ENCODE measurements around the gene FZR1. TPM values are rescaled to one million over a fixed set of nuclear protein-coding genes. Genes with fewer than 3 reads are reported as not detected.

Gene FZR1
- total and polyA plus RNA-seq, 2 experiments from 2014 or later: 16.1 to 39.2 TPM

- peaks cover 14% of the 10 kb centered on the region for H4K20me1 ChIP-seq (replicated peaks; ENCODE audit: insufficient read depth)
- H3K4me3 Mint-ChIP-seq: no peak overlapping the region
- no peaks in the 10 kb centered on the region for H3K9me3 Mint-ChIP-seq
- no peak overlapping the region for H3K4me3 ChIP-seq
- H3K36me3 Mint-ChIP-seq (ENCODE audit: low read depth): no peaks in the 10 kb centered on the region
- H3K79me2 ChIP-seq (replicated peaks; ENCODE audit: insufficient read depth): peaks cover 12% of the 10 kb centered on the region
- H3K4me1 ChIP-seq (ENCODE audit: insufficient read depth): no peaks in the 10 kb centered on the region
- no peaks in the 10 kb centered on the region for H3F3A ChIP-seq (replicated peaks; ENCODE audit: low read depth)
- no peak overlapping the region for H3K4me2 ChIP-seq
- peaks cover 16% of the 10 kb centered on the region for H3K27me3 Mint-ChIP-seq (ENCODE audit: insufficient read depth, low read depth, poor library complexity)
- no peaks in the 10 kb centered on the region for H3K27me3 ChIP-seq (ENCODE audit: insufficient read depth)
- DNase-seq (ENCODE audit: low spot score): no peak
- TF ChIP-seq POLR2AphosphoS5 (IDR thresholded peaks at IDR 0.05; ENCODE audit: low read depth): no peak
- no peak for TF ChIP-seq EZH2phosphoT487 (IDR thresholded peaks at IDR 0.05; ENCODE audit: unreplicated experiment)
- no peaks in the 10 kb centered on the region for H3K9me2 ChIP-seq (ENCODE audit: insufficient read depth)
- no peaks in the 10 kb centered on the region for H3K36me3 ChIP-seq (ENCODE audit: insufficient read depth)
- no peak for ATAC-seq
- H3K4me1 Mint-ChIP-seq: peaks cover under 1% of the 10 kb centered on the region; the same call in 1 of the 3 replicates
- H3K27ac Mint-ChIP-seq: no peak overlapping the region
- H3K27ac ChIP-seq (ENCODE audit: low read depth): no peak overlapping the region
- no peak overlapping the region for H2AFZ ChIP-seq
Measured at GRCh38 chr19:3550947-3551791, 45.1 kb downstream of the FZR1 start.

- H3K79me2 ChIP-seq (replicated peaks; ENCODE audit: insufficient read depth): peaks cover 17% of the 10 kb centered on the region
- no peaks in the 10 kb centered on the region for H3K9me2 ChIP-seq (ENCODE audit: insufficient read depth)
- H3K4me2 ChIP-seq: no peak overlapping the region
- no peak for TF ChIP-seq NANOG (IDR thresholded peaks at IDR 0.05; ENCODE audit: borderline replicate concordance)
- TF ChIP-seq ZNF331 (CRISPR knock-in tag; IDR thresholded peaks at IDR 0.05; ENCODE audit: low read depth): no peak
- no peak for TF ChIP-seq JUNB (IDR thresholded peaks at IDR 0.05; ENCODE audit: unreplicated experiment)
- TF ChIP-seq ZNF462 (CRISPR knock-in tag; IDR thresholded peaks at IDR 0.05): no peak
- TF ChIP-seq POLR2AphosphoS5 (IDR thresholded peaks at IDR 0.05; ENCODE audit: low read depth): no peak
- TF ChIP-seq ETS1 (IDR thresholded peaks at IDR 0.05): no peak
- no peak for TF ChIP-seq STAT1 (IDR thresholded peaks at IDR 0.05; ENCODE audit: unreplicated experiment)
- no peak for TF ChIP-seq CREB1 (CRISPR knock-in tag; IDR thresholded peaks at IDR 0.05; ENCODE audit: low read depth)
- no peak for TF ChIP-seq CTCF (conservative IDR thresholded peaks at IDR 0.05; ENCODE audit: low read depth in 2 of 2)
- DNase-seq (ENCODE audit: low spot score) (no peak), ATAC-seq (no peak)
- Mint-ChIP-seq H3K36me3 (ENCODE audit: low read depth) (no peaks in the 10 kb centered on the region; the same call in 2 of the 3 replicates), H3K27ac (no peak overlapping the region; the same call in 1 of the 2 replicates), H3K9me3 (no peaks in the 10 kb centered on the region), H3K4me3 (no peak overlapping the region), H3K4me1 (peaks cover 6% of the 10 kb centered on the region), H3K27me3 (ENCODE audit: insufficient read depth, low read depth, poor library complexity) (peaks cover 21% of the 10 kb centered on the region)
- no peak overlapping the region for H3K27ac ChIP-seq (ENCODE audit: low read depth)
- H4K20me1 ChIP-seq (replicated peaks; ENCODE audit: insufficient read depth): peaks cover 14% of the 10 kb centered on the region
- peaks cover 3% of the 10 kb centered on the region; the same call in 1 of the 2 replicates for H3K27me3 ChIP-seq (ENCODE audit: insufficient read depth)
- H3K36me3 ChIP-seq (ENCODE audit: insufficient read depth): no peaks in the 10 kb centered on the region
- H3F3A ChIP-seq (replicated peaks; ENCODE audit: low read depth): no peaks in the 10 kb centered on the region
- H3K4me1 ChIP-seq (ENCODE audit: insufficient read depth): no peaks in the 10 kb centered on the region
- H2AFZ ChIP-seq: no peak overlapping the region
- H3K4me3 ChIP-seq: no peak overlapping the region
Measured at GRCh38 chr19:3551792-3552095, 45.6 kb downstream of the FZR1 start.
